ENCODE data around the gene SOX5.

DNA sequence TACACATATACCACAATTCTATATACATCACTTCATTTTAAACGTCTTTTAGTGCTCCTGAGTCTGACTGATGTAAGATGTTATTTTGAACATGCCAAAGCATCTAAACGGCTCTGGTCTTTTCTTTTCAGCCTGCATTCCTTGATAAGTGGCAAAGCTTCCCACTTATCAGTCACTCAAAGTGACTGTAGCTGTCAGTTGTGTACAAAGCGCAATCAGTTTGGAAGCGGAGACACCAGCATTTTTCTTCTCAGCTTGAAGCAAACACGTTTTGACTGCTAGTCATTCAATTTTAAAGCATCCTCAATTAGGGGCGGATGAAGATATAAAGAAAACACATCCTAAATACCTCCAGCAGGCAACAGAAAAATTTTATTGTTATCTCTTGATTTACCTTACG is 226.8 kb downstream of the SOX5 start:
- TF ChIP-seq, protein P1, sequence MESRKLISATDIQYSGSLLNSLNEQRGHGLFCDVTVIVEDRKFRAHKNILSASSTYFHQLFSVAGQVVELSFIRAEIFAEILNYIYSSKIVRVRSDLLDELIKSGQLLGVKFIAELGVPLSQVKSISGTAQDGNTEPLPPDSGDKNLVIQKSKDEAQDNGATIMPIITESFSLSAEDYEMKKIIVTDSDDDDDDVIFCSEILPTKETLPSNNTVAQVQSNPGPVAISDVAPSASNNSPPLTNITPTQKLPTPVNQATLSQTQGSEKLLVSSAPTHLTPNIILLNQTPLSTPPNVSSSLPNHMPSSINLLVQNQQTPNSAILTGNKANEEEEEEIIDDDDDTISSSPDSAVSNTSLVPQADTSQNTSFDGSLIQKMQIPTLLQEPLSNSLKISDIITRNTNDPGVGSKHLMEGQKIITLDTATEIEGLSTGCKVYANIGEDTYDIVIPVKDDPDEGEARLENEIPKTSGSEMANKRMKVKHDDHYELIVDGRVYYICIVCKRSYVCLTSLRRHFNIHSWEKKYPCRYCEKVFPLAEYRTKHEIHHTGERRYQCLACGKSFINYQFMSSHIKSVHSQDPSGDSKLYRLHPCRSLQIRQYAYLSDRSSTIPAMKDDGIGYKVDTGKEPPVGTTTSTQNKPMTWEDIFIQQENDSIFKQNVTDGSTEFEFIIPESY (IDR thresholded peaks at IDR 0.05; ENCODE audit: borderline replicate concordance, low read depth) = no peak
- TF ChIP-seq CTCF (IDR thresholded peaks at IDR 0.05) (no peak), POLR2AphosphoS5 (IDR thresholded peaks at IDR 0.05; ENCODE audit: low read depth, low read length) (no peak), SMC3 (IDR thresholded peaks at IDR 0.05; ENCODE audit: low read depth, low read length) (no peak), TAF1 (IDR thresholded peaks at IDR 0.05; ENCODE audit: borderline replicate concordance, low read depth, low read length) (no peak), EP300 (IDR thresholded peaks at IDR 0.05; ENCODE audit: borderline replicate concordance in 1 of 2, low read depth in 1 of 2, low read length in 1 of 2) (no peak), RFX5 (IDR thresholded peaks at IDR 0.05; ENCODE audit: low read length) (no peak), FOXJ3 (CRISPR knock-in tag; IDR thresholded peaks at IDR 0.05) (no peak), FOSL2 (IDR thresholded peaks at IDR 0.05; ENCODE audit: borderline replicate concordance, low read depth) (no peak), EZH2phosphoT487 (IDR thresholded peaks at IDR 0.05; ENCODE audit: borderline replicate concordance, low read depth) (no peak), RXRA (IDR thresholded peaks at IDR 0.05; ENCODE audit: borderline replicate concordance, low read depth) (no peak), YY1 (IDR thresholded peaks at IDR 0.05; ENCODE audit: low read depth) (no peak), SIN3A (IDR thresholded peaks at IDR 0.05; ENCODE audit: borderline replicate concordance, low read depth, low read length) (no peak)
- TF ChIP-seq, protein P2, sequence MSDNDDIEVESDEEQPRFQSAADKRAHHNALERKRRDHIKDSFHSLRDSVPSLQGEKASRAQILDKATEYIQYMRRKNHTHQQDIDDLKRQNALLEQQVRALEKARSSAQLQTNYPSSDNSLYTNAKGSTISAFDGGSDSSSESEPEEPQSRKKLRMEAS (IDR thresholded peaks at IDR 0.05; ENCODE audit: low read depth) = no peak

All from SK-N-SH (cell line).